NCI-H2029 (cell line): Measurements from ENCODE around the gene FUZ.

Experiments used
- DNase-seq: peaks from one replicate; lab custom pipeline; 2025; lab: John Stamatoyannopoulos, UW

FUZ gene

DNA sequence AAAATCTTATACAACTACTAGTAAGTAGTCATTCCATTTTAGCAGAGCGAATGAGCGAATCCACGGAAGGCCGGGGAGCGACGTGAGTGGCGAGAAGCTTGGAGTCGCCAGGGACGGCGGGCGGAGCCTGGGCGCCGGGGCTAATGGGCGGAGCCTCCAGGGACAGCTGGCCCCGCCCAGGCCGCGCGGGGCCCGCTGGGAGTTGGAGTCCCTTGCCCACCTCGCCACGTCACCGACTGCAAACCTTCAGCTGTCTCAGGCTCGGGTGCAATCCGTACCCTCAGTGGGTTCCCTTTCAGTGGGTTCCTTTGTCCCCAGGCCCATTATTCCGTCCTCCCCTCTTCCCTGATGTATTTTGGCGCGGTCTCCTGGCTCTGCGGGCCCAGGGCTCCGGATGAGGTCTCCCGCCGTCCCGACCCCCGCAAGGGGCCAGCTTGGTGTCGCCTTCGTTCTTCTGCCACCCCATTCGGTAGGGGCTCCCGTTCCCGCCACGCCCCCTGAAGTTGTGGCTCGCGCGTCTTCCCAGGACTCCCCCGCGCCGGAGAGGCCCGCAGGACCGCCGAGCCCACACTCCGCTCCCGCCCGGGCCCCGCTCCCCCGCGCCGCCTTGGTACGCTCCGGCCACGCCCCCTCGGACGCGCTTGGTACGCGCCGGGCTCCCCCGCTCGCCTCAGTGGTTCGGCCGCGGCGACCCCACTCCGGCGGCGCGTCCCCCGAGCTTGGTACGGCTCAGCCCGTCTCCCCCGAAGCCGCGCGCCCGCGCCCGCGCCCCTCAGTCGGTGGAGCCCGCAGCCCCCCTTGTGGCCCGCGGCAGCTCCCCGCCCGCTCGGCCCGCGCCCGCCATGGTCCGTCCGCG lies 37.6 kb upstream of the FUZ start, which contains the start of gene PTOV1:
PTOV1 (plus strand) TSS at position 673 of the 856 bp plus-strand sequence.
- DNase-seq = peak; percentile 91

DNA sequence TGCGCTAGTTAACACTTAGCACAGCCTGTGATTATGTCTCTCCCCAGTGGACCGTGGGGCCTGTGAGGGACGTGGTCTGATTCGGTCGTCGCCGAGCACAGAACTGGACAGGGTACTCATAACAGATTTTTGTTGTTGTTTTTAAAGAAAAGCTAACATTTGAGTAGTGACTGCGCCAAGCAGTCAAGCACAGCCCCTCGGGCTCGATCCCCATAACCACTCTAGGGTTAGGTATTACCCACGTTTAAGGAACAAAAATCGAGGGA lies 37.1 kb upstream of the FUZ start:
- DNase-seq = no peak

DNA sequence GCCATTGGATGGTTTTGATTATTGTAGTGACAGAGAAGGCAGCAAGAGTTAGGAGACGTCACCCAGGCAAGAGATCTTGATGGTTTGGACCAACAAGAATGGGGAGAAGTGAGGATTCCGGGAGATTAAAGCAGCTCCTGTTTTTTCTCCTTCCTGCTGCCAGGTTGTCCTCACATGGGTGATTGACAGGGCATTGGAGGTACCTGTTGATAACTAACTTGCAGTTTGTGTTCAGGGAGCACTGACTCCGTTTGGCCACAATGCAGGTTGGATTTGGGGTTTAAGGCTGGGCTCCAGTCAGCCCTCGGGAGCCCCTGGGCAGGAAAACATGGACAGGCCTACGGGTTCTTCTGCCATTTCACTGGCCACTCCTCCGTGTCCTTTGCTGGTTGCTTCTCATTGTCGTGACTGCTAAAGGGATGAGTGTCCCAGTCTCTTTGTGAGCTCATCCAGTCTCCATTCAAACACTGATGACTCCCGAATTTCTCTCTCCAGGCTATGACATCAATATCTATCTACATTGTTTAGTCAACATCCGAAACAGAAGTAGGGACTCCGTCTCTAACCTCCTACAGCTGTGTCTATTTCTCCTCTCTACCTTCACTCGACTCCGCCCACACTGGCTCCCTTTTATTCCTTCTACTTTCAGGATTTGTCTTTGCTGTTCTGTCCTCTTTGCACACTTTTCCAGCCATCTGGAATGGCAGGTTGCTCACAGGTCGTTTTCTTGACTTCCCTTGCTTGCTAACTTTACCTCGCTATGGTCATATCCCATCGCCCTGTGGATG lies 36.5 kb upstream of the FUZ start:
- DNase-seq = no peak

DNA sequence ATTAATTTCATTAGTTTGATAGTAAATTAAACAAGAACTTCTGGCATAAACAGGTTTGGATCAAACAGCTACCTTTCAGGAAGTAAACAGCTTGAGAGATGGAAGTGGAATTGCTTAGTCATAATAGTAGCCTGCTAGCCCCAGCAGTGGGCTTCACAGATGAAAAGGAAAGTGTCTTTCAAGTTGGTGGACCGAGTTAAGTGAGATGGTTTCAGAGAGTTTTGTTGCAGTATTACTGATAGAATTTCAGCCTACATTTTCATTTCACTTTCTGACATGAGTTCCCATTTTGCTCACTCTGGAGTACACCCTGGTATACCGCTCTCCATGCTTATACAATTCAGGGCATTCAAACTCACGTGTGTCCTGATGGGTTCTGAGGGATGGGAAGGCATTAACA lies 35.8 kb upstream of the FUZ start:
- DNase-seq = no peak

DNA sequence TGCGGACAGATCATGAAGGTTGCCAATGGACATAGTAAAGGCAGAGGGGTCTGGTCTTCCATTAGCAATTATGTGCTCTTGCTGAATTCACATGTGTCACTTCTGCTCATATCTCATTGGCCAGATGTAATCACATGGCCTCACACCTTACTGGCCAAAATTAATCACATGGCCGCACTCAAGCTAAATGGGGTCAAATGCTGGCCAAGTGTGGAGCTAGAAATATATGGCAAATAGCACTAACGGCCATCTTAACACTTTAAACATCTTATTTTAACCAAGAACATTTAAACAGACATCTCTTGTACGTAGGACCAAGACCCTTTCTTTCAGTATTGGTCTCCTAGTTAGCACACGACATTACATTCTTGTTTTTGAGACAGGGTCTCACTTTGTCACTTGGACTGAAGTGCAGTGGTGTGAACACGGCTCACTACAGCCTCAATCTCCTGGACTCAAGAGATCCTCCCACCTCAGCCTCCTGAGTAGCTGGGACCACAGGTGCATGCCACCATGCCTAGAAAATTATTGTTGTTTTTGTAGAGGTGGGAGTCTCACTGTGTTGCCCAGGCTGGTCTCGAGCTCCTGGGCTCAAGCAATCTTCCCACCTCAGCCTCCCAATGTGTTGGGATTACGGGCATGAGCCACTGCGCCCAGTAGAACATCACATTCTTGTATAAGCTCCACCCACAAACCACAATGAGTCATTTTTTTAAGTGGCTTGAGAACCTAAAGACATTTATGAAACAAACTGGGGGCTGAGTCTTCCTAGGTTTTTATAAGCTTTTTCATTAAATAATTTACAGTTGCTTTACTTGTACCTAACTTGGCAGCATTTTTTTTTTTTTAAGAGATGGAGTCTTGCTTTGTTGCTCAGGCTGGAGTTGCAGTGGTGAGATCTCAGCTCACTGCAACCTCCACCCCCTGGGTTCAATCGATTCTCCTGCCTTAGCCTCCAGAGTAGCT lies 34.9 kb upstream of the FUZ start:
- peak; percentile 30 for DNase-seq

DNA sequence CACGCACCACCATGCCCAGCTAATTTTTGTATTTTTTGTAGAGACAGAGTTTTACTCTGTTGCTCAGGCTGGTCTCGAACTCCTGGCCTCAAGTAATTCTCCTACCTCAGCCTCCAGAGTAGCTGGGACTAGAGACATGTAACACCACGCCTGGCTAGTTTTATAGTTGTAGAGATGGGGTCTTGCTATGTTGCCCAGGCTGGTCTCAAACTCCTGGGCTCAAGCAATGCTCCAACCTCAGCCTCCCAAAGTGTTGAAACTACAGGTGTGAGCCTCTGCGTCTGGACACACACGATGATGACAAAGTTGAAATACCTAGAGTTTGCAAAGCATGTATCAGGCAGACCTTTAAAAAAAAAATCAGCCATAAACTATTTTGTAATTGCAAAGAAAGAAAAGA lies 33.3 kb upstream of the FUZ start:
- no peak for DNase-seq

DNA sequence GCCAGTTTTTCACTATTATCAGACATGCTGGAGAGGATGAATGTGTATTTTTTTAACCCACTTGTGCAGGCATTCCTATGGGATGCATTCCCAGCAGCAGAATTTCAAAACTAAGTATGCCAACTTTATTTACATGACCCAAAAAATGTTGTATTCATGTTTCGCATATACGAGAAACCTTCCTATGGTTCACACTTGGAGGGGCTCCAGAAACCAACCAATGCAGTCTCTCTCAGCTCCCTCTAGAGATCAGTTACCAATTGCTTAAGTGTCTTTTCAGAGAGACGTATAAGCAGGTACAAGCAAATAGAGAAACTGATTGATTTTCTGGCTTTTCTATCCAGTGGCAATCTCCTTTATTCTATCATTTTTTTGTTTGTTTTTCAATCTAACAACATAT lies 32.3 kb upstream of the FUZ start:
- no peak for DNase-seq

DNA sequence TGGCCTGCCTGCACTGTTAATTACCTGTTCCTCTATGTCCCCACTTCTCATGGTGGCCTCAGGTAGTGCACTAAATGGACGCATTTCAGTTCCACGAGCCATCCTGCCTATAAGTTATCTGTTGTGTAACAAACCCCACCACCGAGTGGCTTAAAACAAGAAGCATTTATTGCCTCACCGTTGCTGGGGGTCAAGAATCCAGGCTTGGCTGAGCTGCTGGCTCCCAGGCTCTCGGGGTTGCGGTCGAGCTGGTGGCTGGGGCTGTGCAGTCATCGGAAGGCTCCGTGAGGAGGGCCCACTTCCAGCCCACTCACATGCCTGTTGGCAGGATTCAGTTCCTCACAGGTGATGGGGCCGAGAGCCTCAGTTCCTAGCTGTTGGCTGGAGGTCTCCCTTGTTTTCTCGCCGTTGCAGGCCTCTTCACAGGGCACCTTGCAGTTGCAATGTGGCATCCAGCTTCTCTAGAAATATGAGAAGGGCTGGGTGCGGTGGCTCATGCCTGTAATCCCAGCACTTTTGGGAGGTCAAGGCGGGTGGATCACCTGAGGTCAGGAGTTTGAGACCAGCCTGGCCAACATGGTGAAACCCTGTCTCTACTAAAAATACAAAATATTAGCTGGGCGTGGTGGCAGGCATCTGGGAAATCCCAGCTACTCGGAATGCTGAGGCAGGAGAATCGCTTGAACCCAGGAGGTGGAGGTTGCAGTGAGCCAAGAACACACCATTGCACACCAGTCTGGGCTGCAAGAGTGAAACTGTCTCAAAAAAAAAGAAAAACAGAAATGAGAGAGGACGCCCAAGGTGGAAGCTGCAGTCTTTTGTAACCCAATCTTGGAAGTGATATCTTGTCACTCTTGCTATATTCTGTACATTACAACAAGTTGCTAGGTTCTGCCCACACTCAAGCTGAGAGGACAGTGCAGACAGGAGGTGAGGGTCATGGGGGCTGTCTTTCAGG lies 31.3 kb upstream of the FUZ start:
- DNase-seq = no peak

DNA sequence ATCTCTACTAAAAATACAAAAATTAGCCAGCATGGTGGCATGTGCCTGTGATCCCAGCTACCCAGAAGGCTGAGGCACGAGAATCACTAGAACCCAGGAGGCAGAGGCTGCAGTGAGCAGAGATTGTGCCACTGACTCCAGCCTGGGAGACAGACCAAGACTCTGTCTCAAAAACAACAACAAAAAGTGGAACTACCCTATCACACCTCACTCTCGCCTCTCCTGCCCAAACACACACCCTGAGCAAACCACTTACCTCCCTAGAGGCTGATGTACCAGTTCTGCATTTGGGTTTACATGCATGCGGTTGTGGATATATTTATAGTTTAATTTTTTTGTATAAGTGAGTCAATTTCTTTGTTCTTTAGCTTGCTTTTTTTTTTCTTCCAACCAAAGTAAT lies 30.2 kb upstream of the FUZ start:
- DNase-seq = no peak

DNA sequence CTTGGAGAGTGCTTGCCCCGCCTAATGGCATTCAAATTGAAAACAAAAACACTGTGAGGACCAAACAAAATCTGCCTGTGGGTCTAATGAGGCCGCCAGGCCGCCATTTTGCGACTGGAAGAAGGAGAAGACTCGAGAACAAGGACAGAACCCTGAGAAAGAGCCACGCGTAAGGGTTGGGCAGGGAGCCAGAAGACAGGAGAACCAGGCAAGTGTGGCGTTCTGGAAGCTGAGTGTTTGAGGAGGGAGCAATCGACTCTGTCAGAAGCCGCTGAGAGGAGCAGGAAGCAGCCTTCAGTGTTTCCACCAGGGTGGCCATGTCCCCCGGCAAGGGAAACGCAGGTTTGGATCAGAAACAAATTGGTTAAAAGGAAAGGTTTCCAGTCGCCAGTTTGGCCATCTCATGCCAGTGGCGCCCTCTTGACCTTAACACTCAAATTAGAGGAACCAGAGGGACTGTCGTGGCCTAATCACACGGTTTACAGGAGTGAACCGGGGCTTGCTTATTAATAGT lies 27.7 kb upstream of the FUZ start:
- DNase-seq = no peak

DNA sequence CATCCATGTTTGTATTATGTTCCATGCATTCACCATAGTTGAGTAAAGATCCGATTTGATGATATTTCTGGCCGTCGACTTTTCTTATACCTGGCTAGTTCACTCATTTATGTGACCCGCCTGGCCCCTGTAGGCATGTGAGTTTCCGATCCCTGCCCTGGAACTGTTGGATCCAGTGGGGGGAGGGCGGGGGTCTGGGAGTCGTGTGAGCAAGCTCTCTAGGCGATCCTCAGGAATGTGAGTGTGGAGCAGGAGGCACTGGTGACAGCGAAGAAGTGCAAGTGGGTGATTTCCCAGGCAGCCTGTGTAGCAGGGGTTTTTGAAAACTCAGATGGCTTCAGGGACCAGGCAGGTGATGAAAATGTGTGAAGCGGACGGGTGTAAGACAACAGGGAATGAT lies 27.2 kb upstream of the FUZ start:
- no peak for DNase-seq

DNA sequence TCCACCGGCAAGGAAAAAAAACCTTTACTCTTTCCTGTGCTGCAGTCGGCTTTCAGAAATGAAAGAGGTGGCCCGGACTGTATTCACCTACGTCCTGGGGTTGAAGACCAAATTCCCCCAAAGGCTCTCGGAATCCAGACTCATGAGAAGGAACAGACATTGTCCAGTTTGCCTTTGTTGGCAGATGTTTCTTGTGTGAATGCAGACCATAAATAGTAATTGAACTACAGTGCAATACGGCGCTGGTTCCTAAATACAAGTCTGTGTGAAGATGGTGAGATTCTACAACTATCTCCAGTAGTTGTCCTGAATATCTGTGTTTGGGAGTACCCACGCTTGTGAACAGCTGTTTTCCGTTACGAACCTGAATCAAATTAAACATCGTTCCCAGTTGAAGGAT lies 26.6 kb upstream of the FUZ start:
- no peak for DNase-seq

DNA sequence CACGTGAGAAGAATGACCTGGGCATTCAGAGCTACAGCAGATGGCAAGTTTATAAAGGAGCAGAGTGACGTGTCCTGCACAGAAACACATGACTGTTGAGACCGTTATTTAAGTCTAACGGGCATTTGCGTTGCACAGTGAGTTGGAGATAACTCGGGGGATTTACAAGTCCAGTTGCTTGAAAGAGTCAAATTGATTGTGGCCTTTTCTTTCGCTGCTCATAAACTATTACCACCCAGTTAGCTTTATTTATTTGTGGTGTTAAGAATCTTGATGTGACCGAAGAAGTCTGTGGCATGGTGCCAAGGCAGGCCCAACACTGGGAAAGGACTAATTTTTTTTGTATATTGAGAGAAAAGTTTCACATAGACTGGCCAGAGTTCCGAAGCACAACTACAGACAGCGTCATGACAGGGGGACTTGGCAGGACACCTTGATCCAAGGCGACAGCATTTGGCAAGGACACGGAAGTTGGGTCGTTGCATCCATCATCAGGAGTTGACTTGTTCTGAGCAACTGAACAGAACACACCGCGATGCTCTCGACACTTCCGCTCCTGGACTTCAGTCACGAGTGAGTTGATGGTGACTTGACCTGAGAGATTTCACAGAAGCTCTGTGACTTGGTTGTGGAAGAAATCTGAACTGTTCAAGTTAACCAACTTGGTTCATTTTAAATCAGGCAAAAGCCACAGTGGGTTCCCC lies 25.9 kb upstream of the FUZ start:
- no peak for DNase-seq

DNA sequence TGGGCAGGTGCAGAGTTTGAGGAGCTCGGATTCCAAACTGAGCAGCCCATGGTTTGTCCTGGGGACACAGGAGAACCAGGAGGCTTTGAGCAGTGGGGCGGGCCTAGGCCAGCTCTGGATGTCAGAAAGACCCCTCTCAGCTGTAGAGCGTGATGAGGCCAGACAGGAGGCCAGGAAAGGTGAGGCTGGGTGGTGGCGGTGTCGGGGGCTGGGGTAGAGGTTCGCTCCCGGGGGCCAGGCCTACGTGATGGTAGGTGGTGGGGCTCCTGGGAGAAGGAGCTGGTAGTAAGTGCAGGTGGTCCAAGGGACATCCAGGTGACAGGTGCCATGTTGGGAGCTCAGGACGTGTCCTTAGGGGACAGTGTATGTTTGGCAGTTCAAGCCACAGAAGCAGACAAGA lies 24.3 kb upstream of the FUZ start:
- DNase-seq = no peak

DNA sequence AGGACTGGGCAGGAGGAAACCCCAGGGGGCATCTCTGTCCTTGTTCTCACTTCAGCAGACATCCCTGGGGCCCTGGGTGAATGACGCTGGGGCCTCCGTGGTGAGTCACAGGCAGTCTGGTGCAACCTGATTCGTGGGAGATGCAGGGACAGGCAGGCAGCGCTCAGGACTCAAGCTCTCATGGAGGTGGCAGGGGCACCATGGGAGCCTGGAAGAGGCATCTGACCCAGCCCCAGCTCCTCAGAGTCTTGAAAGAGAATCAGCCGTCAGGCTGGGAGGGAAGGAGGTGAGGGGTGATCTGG lies 23.9 kb upstream of the FUZ start:
- no peak for DNase-seq

DNA sequence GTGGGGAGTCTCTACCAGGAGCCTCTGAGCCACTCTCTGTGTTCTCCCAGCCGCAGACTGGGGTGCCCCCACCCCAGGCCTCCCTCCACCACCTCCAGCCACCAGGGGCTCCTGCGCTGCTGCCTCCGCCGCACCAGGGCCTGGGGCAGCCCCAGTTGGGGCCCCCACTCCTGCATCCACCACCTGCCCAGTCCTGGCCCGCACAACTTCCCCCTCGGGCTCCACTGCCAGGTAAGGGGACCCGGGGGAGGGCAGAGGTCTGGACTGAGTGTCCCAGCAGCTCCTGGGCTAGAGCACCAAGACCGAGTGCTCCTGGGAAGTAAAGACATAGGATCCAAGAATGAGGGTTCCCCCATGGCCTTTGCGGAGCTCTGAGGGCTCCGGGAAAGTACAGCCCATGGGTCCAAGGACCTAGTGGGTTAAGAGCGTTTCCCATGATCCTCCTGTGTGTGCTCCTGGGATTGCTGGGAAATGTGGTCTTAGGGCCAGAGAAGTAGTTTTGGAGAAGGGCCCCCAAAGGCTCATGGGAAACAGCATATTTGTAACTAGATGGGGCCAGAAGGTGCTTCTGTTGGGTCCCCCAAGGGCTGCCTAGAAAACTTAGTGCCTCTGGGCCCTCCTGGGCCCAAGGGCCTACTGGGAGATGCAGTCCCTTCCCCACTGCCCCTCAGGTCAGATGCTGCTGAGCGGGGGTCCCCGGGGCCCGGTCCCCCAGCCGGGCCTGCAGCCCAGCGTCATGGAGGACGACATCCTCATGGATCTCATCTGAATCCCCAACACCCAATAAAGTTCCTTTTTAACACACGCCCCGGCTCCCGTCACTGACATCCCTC lies 23.3 kb upstream of the FUZ start:
- no peak for DNase-seq

DNA sequence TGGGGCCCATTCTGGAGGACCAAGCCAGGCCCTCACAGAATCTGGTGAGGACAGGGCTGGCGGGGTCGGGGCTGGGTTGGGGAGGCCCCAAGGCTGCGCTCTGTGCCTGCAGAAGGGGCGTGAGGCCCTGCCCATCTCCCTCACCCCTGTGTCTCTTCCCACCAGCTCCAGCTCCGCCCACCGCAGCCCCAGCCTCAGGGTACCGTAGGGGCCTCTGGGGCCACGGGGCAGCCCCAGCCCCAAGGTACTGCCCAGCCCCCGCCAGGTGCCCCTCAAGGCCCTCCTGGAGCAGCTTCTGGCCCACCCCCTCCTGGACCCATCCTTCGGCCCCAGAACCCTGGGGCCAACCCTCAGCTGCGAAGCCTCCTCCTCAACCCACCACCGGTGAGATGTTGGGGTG lies 22.5 kb upstream of the FUZ start:
- DNase-seq = no peak

DNA sequence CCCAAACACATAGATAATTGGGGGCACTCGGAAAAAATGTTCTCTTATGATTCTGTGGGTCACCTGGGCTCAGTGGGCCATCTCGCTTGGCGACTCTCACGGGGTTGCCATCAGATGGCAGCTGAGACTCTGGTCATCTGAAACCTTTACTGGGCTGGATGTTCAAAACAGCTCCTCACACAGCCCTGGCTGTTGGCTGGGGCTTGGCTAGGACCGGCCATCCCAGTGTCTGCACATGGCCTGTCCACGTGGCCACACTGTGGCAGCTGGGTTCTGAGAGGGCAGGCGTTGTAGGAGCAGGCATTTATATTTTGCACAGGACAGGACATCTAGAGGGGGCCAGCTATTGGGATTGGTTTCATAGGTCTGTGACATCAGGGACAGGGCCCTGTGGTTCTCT lies 20.5 kb upstream of the FUZ start:
- DNase-seq = no peak

DNA sequence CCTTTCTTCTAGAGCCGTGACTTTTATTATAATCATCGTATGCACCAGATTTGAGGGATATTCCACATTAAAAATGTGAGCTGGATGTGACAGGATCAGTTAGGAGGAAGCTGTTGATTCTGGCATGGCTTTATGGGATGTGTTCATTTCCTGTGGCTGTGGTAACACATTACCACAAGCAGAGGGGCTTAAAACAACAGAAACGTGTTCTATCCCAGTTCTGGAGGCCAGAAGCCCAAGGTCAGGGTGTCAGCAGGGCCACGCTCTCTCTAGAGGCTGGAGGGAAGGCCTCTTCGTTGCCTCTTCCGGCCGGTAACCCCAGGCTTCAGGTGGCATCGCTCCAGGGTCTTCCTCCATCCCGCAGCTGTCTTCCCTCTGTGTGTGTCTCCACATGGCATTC lies 19.5 kb upstream of the FUZ start:
- DNase-seq = no peak

DNA sequence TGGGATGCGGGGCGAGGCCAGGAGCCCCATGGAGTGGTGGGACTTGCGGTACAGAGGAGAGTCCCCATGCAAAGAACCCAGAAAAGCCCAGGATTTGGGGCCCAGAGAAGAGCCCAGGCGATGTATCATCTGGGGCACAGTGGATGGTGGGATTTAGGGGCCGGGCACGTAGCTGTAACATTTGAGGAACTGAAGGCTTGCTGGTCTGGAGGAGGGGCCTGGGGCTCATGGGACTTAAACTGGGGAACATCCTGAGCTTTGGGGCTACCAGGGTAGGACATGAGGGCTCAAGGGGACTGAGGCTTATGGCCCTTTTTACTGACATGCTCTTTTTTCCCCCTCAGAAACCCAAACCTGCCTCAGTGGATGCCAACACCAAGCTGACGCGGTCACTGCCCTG lies 18.5 kb upstream of the FUZ start:
- no peak for DNase-seq
